Smooth muscle cell of the brain vasculature (primary cell): Measurements from ENCODE around the gene AMER1.

Experiments
- DNase-seq: peaks from one replicate; pipeline ENCODE4 v3.0.0-alpha.2; 2012; ENCODE audit warnings: low read depth, low spot score

AMER1 gene

DNA sequence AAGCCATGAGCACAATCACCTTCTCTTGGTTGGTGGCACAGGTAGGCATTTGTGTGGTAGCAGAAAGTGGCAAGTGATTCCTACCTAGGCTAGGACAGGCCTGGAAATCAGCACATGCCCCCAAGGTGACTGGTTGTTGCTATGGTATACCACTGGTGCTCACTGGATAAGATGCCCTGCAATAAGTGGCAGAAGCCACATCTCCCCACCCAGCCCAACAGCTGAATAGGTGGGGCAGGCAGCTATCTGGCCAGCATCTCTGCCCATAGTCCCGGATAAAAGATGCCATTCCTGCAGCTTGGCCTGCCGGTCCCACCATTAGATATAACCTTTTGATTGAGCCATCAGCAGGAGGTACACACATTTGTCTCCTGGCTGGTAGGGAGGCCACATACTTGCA, 21.1 kb downstream of the AMER1 start:
- DNase-seq = no peak

DNA sequence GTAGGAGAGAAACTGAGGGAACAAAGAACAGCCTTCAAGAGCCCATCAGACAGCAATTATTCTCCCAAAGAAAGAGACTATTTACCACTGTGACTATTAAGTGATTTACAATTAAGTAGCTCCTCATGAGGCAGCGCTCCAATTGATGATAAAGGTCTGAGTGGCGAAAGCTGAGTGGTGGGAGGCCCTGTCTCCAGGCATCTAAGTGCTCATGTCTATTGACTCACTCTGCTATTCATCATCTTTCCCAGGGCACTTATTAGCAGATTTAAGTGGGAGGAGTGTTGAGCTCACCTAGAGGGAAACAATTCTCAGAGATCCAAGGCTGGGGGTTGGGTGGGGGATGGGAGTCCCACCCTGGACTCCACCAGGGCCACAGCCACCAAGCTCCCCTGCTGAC, 23.3 kb downstream of the AMER1 start:
- DNase-seq = no peak

DNA sequence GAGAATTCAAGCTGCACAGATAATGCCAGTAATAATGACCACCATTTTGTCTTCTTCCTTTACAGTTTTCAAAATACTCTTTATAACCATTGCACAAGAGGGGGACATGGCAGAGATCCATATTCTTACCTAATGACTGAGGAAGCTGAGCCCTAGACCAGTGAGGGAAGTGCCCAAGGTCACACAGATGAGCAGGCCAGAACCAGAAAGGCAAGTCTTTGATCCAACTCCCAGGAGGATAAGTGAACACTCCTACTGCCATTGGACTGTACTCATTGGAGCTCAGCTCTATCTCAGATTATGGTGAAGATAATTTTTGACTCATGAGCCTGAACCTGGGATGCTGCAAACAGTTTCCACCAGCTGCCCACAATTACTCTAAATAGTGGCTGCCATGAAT, 28.6 kb downstream of the AMER1 start:
- no peak for DNase-seq

DNA sequence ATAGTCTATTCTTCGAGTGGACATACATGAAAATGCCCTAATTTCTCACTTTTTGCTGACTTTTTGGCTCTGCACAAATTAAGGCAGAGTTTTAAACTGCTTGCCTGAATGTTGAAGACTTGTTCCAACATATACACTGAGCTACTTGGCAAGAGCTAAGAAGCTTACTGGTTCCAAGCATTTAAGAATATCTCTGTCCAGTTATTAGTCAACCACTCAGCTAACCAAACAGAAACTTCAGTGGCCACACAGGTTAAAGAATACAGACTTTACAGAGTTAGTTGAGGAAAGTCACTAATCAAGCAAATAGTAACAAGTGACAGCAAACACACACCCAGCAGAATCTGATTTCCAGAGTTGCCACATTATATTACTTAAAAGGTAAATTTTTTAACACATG, 35.5 kb downstream of the AMER1 start:
- DNase-seq = no peak

DNA sequence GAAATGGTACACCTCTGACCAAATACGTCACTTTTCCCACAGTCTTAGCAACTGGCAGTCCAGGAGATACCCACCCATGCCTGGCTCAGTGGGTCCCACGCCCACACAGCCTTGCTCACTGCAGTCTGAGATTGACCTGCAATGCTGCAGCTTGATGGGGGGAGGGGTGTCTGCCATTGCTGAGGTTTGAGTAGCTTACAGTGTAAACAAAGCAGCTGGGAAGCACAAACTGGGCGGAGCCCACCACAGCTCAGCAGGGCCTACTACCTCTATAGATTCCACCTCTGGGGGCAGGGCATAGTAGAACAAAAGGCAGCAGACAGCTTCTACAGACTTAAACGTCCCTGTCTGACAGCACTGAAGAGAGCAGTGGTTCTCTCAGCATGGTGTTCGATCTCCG, 52.7 kb downstream of the AMER1 start:
- DNase-seq = no peak

DNA sequence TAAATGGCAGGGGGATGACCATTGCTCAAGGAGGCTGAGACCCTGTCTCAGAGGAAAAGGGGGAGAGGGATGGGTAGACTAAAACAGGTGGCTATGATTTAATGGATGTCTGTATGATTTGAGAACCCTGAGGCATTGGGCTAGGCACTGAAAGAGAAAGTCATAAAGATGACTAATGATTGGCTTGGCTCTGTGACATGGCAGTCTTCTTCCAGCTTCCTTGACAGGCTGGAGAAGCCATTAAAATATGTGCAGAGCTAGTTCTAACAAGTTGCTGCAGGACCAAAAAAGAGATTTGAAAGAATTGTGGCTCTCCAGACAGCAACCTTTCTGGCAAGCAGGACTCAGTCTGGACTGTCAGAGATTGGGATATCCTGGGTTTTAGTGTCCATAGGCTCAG, 53.6 kb downstream of the AMER1 start:
- DNase-seq = no peak

DNA sequence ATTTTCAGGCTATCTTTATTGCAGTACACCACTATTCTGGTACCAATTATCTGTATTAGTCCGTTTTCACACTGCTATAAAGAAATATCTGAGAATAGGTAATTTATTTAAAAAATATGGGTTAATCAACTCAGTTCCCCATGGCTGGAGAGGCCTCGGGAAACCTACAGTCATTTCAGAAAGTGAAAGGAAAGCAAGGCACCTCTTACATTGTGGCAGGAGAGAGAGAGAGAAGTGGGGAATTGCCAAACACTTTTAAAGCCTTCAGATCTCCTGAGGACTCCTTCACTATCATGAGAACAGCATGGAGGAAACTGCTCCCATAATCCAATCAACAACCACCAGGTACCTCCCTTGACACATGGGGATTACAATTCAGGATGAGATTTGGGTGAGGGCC, 54.7 kb downstream of the AMER1 start:
- DNase-seq = no peak
